Loucy (cell line): ENCODE data around the gene CADM3.

Experiments used
- CTCF ChIP-seq: fragments of 200-600 bp; sonication (generic); conservative IDR thresholded peaks from 2 replicates; pipeline ENCODE4 v1.5.1; 2014; ENCODE audit warnings: mild to moderate bottlenecking, antibody characterized with exemption, low read length
- EZH2phosphoT487 ChIP-seq: fragments of 200-600 bp; IDR thresholded peaks from 2 replicates; pipeline ENCODE4 v1.6.1; 2018; ENCODE audit warnings: antibody characterized with exemption, mild to moderate bottlenecking, moderate library complexity, borderline replicate concordance

- TF ChIP-seq CTCF (no peak), EZH2phosphoT487 (no peak)
Measured at GRCh38 chr1:159184201-159184600, 12.8 kb downstream of the CADM3 start.
